ENCODE measurements around the gene ENDOG.
"Not testable (repeated sequence)": the region's sequence is repeated elsewhere in the genome, so short reads cannot be mapped to it uniquely, and the experiment has no call there.

The ENDOG gene

GRCh38 chr9:128828719-128829452 lies 10.6 kb downstream of the ENDOG start:
- no peak for DNase-seq (ENCODE audit: low read depth in 2 of 2)

GRCh38 chr9:128829477-128830251 lies 11.4 kb downstream of the ENDOG start, which contains the start of gene SPOUT1:
TSS of gene SPOUT1 (minus strand) at chr9:128829794. CDS start at chr9:128829780, 14 bp downstream.
- DNase-seq (ENCODE audit: low read depth in 2 of 2): peak; percentile 60 to 61

GRCh38 chr9:128833696-128834095 lies 15.4 kb downstream of the ENDOG start:
- DNase-seq (ENCODE audit: low read depth in 2 of 2): no peak

- DNase-seq (ENCODE audit: low read depth in 2 of 2): no peak
These were observed 17.2 kb downstream of the ENDOG start for GRCh38 chr9:128835246-128836210.

GRCh38 chr9:128836509-128837145 lies 18.3 kb downstream of the ENDOG start:
- DNase-seq (ENCODE audit: low read depth in 2 of 2): no peak

- no peak for DNase-seq (ENCODE audit: low read depth in 2 of 2)
These were observed 20.0 kb downstream of the ENDOG start for GRCh38 chr9:128838338-128838737.

- no peak for DNase-seq (ENCODE audit: low read depth in 2 of 2)
These were observed 22.2 kb downstream of the ENDOG start for GRCh38 chr9:128840524-128840923.

- no peak for DNase-seq (ENCODE audit: low read depth in 2 of 2)
These were observed 23.6 kb downstream of the ENDOG start for GRCh38 chr9:128841694-128842492.

GRCh38 chr9:128843171-128843570 lies 24.9 kb downstream of the ENDOG start:
- not testable (repeated sequence) for DNase-seq (ENCODE audit: low read depth in 2 of 2)

- no peak for DNase-seq (ENCODE audit: low read depth in 2 of 2)
These were observed 27.1 kb downstream of the ENDOG start for GRCh38 chr9:128845186-128845931.

- DNase-seq (ENCODE audit: low read depth in 2 of 2): no peak
These were observed 28.4 kb downstream of the ENDOG start for GRCh38 chr9:128846680-128847030.

- no peak for DNase-seq (ENCODE audit: low read depth in 2 of 2)
These were observed 29.5 kb downstream of the ENDOG start for GRCh38 chr9:128847803-128848202.

- not testable (repeated sequence) for DNase-seq (ENCODE audit: low read depth in 2 of 2)
These were observed 32.7 kb downstream of the ENDOG start for GRCh38 chr9:128851024-128851423.

- DNase-seq (ENCODE audit: low read depth in 2 of 2): not testable (repeated sequence)
These were observed 33.7 kb downstream of the ENDOG start for GRCh38 chr9:128851779-128852600.

- DNase-seq (ENCODE audit: low read depth in 2 of 2): not testable (repeated sequence)
These were observed 34.3 kb downstream of the ENDOG start for GRCh38 chr9:128852646-128853045.

- DNase-seq (ENCODE audit: low read depth in 2 of 2): not testable (repeated sequence)
These were observed 36.2 kb downstream of the ENDOG start for GRCh38 chr9:128854454-128854853.

GRCh38 chr9:128858476-128858875 lies 40.2 kb downstream of the ENDOG start:
- not testable (repeated sequence) for DNase-seq (ENCODE audit: low read depth in 2 of 2)

- no peak for DNase-seq (ENCODE audit: low read depth in 2 of 2)
These were observed 42.6 kb downstream of the ENDOG start for GRCh38 chr9:128860937-128861336.

GRCh38 chr9:128861501-128861900 lies 43.2 kb downstream of the ENDOG start:
- no peak for DNase-seq (ENCODE audit: low read depth in 2 of 2)

All from fibroblast of skin of left biceps (primary cell).